NCI-H2107 treated with DMSO at 0.1 percent for 48 hours (cell line): ENCODE results near the gene RPRML.
"Not testable (repeated sequence)": the region's sequence is repeated elsewhere in the genome, so short reads cannot be mapped to it uniquely, and the experiment has no call there.

Experiments used
- DNase-seq: peaks from one replicate; lab custom pipeline; 2025; ENCODE audit not compliant: unreplicated experiment; lab: John Stamatoyannopoulos, UW

RPRML gene

DNA sequence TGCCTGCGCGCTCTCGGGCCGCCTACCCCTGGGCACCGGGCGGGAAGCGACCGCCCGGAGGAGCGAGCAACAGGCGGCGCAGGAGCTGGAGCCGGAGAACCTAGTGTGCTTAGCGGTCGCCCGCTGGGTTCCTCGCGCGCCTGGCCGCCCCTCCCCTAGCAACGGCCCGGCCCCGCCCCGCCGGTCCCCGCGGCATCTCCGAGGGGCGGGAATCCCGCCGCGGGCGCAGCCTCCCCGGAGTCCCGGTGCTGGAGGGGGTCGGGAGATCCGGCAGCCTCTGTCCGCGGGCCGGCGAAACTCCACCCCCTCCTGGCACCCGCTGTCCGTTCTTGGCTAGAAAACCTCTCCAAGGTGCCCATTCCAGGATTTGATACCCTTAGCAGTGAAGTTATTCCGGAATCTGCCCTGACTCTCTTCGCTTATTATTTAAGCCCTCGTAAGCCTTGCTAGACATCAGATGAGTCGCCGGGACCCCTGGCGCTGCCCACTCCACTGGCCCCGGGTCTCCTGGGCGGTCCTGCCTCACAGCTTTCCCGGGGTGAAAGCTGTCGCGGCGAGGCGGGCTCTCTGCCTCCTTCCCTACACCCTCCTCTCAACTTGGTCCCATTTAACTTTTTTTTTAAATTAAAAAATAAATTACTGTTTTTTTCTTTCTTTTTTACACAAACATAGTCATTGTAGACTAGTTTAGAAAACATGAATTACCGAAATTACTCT, at the start of gene RPRML:
TSS of gene RPRML (minus strand) at position 107 of the 717 bp plus-strand sequence. CDS start 246 bp downstream, outside the sequence.
- DNase-seq, result peak; percentile 18

DNA sequence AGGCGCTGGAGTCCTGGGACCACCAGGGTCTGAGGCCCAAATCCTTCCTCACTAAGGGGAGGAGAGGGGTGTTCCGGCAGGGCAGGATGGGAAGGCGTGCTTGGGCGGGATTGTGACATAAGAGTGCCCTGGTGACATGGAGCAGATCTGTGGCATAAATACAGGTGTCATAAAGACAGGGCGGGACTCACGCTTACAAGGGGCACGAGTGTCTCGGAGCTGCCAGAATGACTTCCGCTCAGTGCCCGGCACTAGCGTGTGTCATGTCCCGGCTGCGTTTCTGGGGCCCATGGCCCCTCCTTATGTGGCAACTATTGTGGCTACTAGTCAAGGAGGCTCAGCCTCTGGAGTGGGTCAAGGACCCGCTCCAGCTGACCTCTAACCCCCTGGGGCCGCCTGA, 37.9 kb upstream of the RPRML start:
- DNase-seq, result not testable (repeated sequence)

DNA sequence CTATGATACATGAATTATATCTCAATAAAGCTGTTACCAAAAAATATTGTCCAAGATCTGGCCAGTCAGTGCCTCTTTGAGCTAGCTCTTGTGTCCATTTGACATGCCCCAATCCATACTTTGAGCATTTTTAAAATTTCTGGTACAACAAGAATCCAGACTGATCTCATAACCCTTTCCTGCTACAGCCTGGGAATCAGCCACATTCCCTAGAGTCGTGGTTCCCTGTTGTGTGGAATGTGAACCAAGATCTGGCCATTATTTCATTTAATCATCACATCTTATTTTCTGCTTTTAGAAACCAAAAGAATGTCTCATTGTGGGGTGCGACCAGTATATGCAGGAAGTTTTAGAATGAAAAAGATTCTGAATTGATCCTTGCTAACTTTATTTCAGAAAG, 34.3 kb upstream of the RPRML start:
- DNase-seq, result no peak

- DNase-seq, result no peak
These were observed 33.4 kb upstream of the RPRML start for GRCh38 chr17:47012457-47012856.

- no peak for DNase-seq
These were observed 30.9 kb upstream of the RPRML start for GRCh38 chr17:47009759-47010594.

DNA sequence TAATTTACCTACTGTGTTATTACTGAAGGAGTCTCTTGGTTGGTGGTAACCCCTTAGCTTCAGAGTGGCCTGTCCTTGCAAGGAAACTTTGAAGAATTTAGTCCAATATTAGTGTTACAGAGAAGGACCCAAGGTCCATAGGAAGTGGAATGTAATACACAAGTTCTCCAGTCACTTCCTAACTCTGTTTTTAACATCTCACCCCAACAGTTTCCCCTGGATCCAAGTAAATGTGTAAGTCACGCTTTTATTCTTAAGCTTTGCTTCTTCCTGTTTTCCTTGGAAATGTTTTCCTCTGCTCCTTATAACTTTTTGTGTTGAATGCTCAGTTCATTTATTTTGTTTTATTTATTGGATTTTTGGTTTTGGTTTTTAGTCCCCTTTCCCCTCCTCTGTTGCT, 25.9 kb upstream of the RPRML start:
- DNase-seq, result no peak

- not testable (repeated sequence) for DNase-seq
These were observed 24.8 kb upstream of the RPRML start for GRCh38 chr17:47003864-47004263.

DNA sequence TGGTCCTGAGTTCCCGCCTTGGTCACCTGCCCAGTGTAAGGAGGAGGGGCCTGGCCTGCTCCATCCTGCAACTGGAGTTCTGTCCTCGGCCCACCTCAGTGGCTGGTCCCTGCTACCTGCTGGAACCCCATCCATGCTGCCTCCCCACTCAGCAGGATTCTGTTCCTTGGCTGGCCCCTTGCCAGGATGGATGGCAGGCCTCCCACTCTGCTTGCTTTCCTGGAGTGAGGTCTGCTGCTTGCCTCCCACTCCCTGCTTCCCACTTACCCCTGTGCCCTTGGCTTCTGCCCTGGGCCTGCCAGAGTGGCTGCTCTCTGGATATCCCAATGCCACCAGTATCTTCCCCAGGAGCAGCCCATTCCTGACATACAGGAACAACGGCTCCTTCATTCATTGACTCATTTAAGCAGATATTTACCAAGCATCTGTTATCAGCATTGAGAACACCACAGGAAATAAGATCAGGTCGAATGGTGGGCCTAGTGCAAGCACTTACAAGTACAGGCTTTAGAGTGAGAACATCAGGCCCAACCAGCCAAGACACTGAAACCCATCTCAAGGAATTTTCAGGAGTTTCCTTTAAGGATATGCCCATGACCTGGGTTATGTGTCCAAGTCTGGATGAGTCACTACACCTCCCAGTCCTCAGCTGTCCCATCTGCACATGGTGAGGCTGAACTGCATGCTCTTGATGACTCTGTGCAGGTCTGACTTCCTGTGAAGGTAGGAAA, 17.0 kb upstream of the RPRML start:
- no peak for DNase-seq

DNA sequence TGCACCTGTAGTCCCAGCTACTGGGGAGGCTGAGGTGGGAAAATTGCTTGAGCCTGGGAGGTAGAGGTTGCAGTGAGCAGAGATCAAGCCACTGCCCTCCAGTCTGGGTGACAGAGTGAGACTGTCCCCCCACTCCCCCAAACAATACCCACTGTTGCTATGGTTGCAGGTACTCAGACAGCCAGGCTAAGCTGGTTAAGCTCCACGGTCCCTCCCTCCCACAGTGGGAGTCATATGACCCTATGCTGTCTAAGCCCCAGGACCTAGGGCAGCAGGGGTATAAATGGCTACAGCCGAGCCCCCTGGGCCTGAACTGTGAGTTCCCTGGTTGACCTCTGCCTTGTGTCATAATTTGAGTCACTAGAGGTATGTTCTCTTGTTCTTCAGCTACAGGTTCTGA, 15.9 kb upstream of the RPRML start:
- no peak for DNase-seq

- no peak for DNase-seq
These were observed 12.6 kb upstream of the RPRML start for GRCh38 chr17:46991617-46992016.

- DNase-seq, result no peak
These were observed 10.8 kb upstream of the RPRML start for GRCh38 chr17:46989637-46990431.

DNA sequence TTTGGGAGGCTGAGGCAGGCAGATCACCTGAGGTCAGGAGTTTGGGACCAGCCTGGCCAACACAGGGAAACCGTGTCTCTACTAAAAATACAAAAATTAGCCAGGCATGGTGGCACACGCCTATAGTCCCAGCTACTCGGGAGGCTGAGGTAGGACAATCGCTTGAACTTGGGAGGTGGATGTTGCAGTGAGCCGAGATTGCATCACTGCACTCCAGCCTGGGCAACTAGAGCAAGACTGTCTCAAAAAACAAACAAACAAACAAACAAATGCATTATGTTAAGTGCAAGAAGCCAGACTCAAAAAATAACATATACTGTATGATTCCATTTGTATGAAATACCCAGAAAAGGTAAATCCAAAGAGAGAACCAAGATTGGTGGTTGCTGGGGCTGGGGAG, 8.9 kb upstream of the RPRML start:
- DNase-seq, result not testable (repeated sequence)

DNA sequence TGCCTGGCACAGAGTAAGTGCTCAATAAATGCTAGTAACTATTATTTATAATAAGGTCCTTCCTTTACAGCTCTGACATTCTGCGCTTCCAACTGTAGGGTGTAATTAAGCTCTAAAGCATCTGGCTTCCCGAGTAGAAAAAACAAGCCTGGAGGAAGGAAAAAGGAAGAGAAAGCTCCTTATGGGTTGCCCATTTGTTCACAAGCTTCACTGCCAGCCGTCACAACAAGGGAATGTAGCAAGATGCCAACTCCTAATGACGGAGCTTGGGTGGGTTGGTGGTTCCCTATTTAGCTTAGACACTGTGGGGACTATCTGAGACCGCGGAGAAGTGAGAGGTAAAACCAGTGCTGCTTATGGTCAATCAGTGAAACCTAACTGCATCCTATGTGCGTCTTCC, 7.3 kb upstream of the RPRML start:
- no peak for DNase-seq

DNA sequence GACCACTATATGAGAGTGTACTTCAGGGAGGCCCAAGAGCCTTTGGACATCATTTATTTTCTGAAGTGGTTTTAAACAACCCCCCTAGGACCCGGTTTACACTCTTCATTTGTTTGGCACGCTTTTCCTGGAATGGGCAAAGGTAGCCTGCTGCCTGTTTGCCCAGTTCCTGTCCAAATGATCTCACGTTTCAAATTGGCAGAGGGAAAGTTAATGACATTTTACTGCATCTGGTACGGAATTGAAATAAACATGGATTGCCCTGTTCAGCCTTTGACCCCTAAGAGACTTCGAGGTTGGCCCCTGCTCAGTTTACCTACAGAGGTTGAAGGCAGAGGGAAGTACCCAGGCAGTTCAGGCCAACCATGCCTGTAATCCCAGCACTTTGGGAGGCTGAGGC, 5.8 kb upstream of the RPRML start:
- peak; percentile 8 for DNase-seq

GRCh38 chr17:46984341-46984740, 5.3 kb upstream of the RPRML start:
- DNase-seq, result no peak

GRCh38 chr17:46983782-46984181, 4.7 kb upstream of the RPRML start:
- no peak for DNase-seq

DNA sequence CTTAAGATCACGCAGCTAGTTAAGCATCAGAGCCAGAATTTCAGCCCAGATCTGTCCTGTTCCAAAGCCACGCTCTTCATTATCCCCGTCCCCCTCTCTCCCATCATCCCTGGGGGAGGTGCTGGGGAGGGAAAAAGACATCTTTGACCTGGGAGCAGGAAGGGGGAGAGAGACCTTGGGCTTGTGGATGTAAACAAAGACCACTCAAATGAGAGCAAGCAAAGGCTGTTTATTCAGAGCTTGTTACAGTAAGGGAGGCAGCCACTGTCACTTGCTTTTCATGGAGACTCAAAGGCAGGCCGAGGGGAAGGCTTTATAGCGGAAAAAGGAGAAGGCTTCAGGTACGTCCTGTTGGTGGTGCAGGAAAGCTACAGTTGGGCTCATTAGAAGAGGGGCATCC, 3.5 kb upstream of the RPRML start:
- DNase-seq, result no peak

DNA sequence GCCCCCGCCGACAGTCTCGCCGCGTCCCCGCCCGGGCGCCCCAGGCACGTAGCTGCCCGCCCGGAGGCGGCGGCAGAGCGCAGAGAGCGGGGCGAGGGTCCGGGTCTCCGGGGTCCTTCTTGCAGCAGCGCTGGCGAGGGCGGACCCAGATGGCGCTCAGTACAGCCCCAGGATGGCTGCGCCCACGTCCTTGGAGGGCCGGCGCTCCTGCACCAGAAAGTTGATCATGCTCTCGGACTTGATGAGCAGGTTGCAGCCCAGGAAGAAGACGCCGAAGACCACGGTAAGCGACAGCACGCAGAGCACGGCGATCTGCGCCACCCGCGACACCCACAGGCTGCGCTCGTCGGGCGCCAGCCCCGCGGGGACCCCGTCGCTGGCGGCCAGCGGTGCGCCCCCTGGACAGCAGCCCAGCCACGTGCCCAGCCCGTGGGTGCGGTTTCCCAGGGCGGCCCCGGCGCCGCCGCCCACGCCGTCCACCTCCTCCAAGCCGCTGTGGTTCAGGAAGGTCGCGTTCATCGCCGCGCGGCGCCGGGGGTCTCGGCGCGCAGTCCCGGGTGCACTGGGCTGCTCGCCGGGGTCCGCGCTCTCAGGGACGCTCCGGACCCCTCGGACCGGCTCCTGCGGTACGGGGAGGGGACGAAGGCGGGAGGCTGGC, 435 bp downstream of the RPRML start:
- DNase-seq, result no peak

DNA sequence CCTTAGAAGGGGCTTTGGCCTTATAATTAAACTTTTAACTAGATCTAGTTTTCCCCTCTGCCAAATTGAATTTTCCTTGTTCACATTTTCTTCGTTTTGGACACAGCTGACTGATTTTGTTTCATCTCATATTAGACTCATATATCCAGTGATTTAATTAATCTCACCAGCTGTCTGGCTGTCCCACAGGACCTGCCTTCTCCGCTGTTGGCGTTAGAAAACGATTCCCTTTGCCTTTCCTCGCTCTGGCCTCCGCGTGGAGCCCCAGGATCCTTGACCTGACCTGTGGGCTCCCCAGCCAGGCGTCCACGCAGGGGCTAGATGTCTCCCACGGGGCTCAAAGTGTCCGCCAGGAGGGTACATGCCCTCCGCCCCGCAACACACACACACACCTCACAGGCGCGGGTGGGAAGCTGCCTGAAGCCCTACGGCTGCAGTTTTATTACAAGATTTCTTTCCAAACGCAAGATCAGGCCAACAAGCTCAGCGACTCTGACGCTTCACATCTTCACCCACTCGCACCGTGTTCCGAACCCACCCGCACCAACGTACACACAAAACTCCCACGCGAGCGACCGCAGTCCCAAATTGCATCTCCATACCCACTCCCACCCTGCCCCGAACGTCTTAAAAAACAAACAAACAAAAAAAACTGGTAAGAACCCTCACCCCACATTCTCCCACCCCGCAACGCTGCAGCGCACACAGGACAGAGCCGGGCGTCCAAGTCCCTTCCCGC, 1.1 kb downstream of the RPRML start:
- DNase-seq, result no peak

DNA sequence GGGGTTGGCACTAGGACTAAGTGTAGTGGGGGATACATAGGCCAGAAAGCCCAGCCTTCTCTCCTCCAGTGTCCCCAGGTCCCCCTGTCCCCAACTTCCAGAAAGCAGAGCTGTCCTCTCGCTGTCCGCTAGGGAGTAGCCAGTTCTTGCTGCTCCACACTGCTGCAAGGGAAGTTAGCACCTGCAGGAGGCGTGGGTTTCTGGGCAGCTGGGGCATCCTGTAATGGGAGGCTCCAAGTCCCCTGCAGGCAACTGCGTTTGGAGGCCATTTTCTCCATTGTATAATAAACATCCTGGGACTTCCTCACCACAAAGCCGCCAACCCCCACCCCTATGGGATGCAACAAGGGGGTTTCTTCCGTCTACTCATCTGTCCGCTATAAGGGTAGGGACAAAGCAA, 1.7 kb downstream of the RPRML start:
- no peak for DNase-seq
